A673 (cell line): ENCODE measurements around the gene FUT8. TPM values are rescaled to one million over a fixed set of nuclear protein-coding genes. Genes with fewer than 3 reads are reported as not detected.

ENCODE experiments used
- BruUV-seq: library from RNA; stranded (reverse); fragments of 400-500 nt; replicated peaks from 2 replicates; lab custom pipeline; 2021; lab: Mats Ljungman, UMichigan
- CTCF ChIA-PET: fragments of 300-600 bp; sonication (Branson Sonifier 250); formaldehyde crosslinking; loops from one replicate; lab custom pipeline; 2022; ENCODE audit warnings: antibody characterized with exemption; lab: Charles Lee
- POLR2A ChIA-PET: fragments of 300-600 bp; sonication (Branson Sonifier 250); formaldehyde crosslinking; loops from one replicate; lab custom pipeline; 2022; ENCODE audit warnings: antibody characterized with exemption; ENCODE audit not compliant: low non-redundant PET; lab: Charles Lee
- DNase-seq: peaks from one replicate; pipeline ENCODE4 v3.0.0-alpha.2; 2015; ENCODE audit warnings: low spot score
- H3K27ac ChIP-seq: fragments of 200-600 bp; sonication (generic); 2 replicates; pipeline ENCODE4 v1.5.1; 2016; ENCODE audit warnings: mixed run types, low read depth, mild to moderate bottlenecking, mixed read lengths, antibody characterized with exemption, low read length; ENCODE audit not compliant: poor library complexity, severe bottlenecking
- H3K27me3 ChIP-seq: fragments of 200-600 bp; sonication (generic); replicated peaks from 2 replicates; pipeline ENCODE4 v1.6.1; 2017; ENCODE audit warnings: mixed run types, low read depth, mild to moderate bottlenecking, mixed read lengths, antibody characterized with exemption, low read length; ENCODE audit not compliant: insufficient read depth, poor library complexity
- H3K36me3 ChIP-seq: fragments of 200-600 bp; sonication (generic); 2 replicates; pipeline ENCODE4 v1.6.1; 2016; ENCODE audit warnings: mixed run types, mild to moderate bottlenecking, mixed read lengths, antibody characterized with exemption, low read length; ENCODE audit not compliant: insufficient read depth, poor library complexity, severe bottlenecking
- H3K4me1 ChIP-seq: fragments of 200-600 bp; sonication (generic); 2 replicates; pipeline ENCODE4 v1.6.1; 2017; ENCODE audit warnings: mixed run types, mild to moderate bottlenecking, mixed read lengths, antibody characterized with exemption, low read length; ENCODE audit not compliant: insufficient read depth, poor library complexity, severe bottlenecking
- H3K4me3 ChIP-seq: fragments of 200-600 bp; sonication (generic); 2 replicates; pipeline ENCODE4 v1.5.1; 2016; ENCODE audit warnings: low read depth, mixed run types, mild to moderate bottlenecking, mixed read lengths, low read length; ENCODE audit not compliant: poor library complexity, severe bottlenecking
- H3K9me3 ChIP-seq: fragments of 200-600 bp; sonication (generic); 2 replicates; pipeline ENCODE4 v1.6.1; 2016; ENCODE audit warnings: mixed run types, low read depth, mild to moderate bottlenecking, mixed read lengths, antibody characterized with exemption, low read length; ENCODE audit not compliant: poor library complexity, severe bottlenecking
- CTCF ChIP-seq: fragments of 300-800, 200-600 bp; sonication (generic); conservative IDR thresholded peaks from 2 replicates; pipeline ENCODE4 v1.5.1; 2017; ENCODE audit warnings: low read depth, mild to moderate bottlenecking, antibody characterized with exemption, low read length, moderate library complexity, mixed read lengths
- EZH2 ChIP-seq: fragments of 200-600 bp; sonication (generic); IDR thresholded peaks from 2 replicates; pipeline ENCODE4 v1.6.1; 2017; ENCODE audit warnings: borderline replicate concordance, low read depth, mild to moderate bottlenecking, mixed read lengths, antibody characterized with exemption, low read length; ENCODE audit not compliant: poor library complexity, severe bottlenecking
- intact Hi-C: fragments of 100-400 bp; cut with micrococcal nuclease; formaldehyde crosslinking; loops from one replicate; pipeline ENCODE4 v1.10.0; 2022; ENCODE audit not compliant: unreplicated experiment
- total RNA-seq: library from RNA; stranded (reverse); gene quantifications from 2 replicates; pipeline ENCODE4 v1.2.3, GENCODE V29; 2021

The FUT8 gene
- total RNA-seq, 1 experiment from 2014 or later, result 11.0 TPM

DNA sequence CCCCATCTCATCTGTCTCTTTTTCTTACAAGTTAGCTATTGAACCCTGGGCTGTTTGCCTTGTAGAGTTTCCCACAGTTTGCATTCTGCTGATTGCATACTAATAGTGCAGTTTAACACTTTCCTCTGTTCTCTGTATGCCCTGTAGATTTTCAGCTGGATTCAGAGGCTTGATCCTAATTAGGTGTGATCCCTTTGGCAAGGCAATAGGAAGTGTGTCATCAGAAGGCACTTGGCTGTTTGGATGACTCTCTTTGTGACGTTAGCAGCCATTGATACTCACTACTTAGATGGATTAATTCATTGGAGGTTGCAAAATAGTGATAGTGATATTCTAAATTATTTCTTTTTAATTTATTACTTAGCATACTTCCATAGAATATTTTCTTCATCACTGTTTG lies 33.6 kb downstream of the FUT8 start:
- Histone ChIP-seq H3K27me3 (no peaks in the 10 kb centered on the region), H3K9me3 (no peaks in the 10 kb centered on the region), H3K27ac (no peak overlapping the region), H3K36me3 (no peaks in the 10 kb centered on the region), H3K4me1 (no peaks in the 10 kb centered on the region), H3K4me3 (no peak overlapping the region)
- intact Hi-C loops, result no loop called here
- CTCF ChIA-PET, result no interaction called here
- DNase-seq, result peak; percentile 18
- BruUV-seq, result no TSS peak
- no peak for TF ChIP-seq CTCF
- TF ChIP-seq EZH2, result no peak
- POLR2A ChIA-PET, result no interaction called here

DNA sequence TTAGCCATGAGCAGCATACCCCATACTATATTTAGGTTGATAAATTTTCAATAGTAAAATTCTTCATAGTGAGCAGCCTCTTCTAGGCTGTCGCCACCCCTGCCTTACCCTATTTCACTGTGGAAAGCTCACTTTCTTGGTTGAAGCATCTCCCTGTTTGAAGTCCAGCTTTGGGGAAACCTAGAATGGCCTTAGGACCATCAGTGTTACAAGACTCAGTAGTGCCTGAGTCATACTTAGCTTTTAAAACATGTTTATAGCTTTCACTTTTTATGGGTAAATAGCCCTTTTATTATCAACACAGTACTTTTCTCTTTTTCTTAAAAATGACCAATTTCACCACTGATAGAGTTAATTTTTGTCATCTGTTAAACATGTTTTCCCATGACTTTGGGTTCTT lies 37.1 kb downstream of the FUT8 start:
- intact Hi-C loops, result no loop called here

GRCh38 chr14:65453807-65454480 lies 41.4 kb downstream of the FUT8 start:
- no peaks in the 10 kb centered on the region for H3K36me3 ChIP-seq
- H3K9me3 ChIP-seq, result no peaks in the 10 kb centered on the region
- DNase-seq, result no peak
- POLR2A ChIA-PET, result no interaction called here
- no peak overlapping the region for H3K27ac ChIP-seq
- TF ChIP-seq EZH2, result no peak
- no peak for TF ChIP-seq CTCF
- CTCF ChIA-PET, result no interaction called here
- BruUV-seq, result no TSS peak
- no peak overlapping the region for H3K4me3 ChIP-seq
- no peaks in the 10 kb centered on the region for H3K27me3 ChIP-seq
- H3K4me1 ChIP-seq, result no peaks in the 10 kb centered on the region
- intact Hi-C loops, result no loop called here

More for the DNA sequence above, 37.1 kb downstream of the FUT8 start:
- no peaks in the 10 kb centered on the region for H3K36me3 ChIP-seq
- ChIA-PET POLR2A (no interaction called here), CTCF (no interaction called here)
- H3K4me1 ChIP-seq, result no peaks in the 10 kb centered on the region
- no peaks in the 10 kb centered on the region for H3K9me3 ChIP-seq
- no peaks in the 10 kb centered on the region for H3K27me3 ChIP-seq
- no peak overlapping the region for H3K27ac ChIP-seq
- H3K4me3 ChIP-seq, result no peak overlapping the region
- BruUV-seq, result no TSS peak
- no peak for DNase-seq
- TF ChIP-seq CTCF (no peak), EZH2 (no peak)
